NK-92 (cell line): ENCODE results near the gene CDC42BPG.
"Not testable (repeated sequence)": the region's sequence is repeated elsewhere in the genome, so short reads cannot be mapped to it uniquely, and the experiment has no call there.

ENCODE experiments used
- DNase-seq: peaks from one replicate; lab custom pipeline; 2025; ENCODE audit not compliant: unreplicated experiment; lab: John Stamatoyannopoulos, UW

The CDC42BPG gene

DNA sequence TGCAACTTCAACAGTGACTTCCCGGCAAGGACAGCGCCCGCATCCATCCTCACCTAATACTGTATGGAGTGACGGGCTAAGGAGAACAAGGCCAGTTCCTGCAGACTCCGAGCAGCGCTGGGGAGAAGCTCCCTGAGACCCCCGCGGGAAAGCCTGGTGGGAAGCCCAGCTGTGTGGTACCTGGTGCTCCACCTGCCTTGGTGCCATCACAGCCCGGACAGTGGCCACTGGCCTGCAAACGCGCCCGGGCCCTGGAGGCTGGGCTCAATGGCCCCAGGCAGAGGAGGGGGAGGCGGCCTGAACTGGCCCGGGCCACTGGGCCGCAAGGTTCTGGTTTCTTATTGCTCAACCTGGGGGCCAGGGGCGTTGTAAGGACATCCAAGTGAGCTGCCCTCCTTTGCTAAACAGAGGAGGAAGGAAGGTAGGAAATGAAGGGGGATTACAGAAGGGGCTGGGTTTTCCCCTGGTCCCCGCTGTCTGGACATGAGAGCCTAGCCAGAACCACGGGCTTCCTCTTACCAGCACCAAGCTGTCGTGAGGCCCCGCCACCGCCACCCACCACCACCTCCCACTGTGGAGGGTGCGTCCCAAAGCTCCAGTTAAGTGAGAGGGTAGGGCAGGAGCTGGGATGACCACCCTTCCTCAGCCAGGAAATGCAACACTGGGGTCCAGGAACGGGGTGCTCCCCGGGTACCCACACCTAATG, 8.5 kb upstream of the CDC42BPG start:
- DNase-seq, result no peak

DNA sequence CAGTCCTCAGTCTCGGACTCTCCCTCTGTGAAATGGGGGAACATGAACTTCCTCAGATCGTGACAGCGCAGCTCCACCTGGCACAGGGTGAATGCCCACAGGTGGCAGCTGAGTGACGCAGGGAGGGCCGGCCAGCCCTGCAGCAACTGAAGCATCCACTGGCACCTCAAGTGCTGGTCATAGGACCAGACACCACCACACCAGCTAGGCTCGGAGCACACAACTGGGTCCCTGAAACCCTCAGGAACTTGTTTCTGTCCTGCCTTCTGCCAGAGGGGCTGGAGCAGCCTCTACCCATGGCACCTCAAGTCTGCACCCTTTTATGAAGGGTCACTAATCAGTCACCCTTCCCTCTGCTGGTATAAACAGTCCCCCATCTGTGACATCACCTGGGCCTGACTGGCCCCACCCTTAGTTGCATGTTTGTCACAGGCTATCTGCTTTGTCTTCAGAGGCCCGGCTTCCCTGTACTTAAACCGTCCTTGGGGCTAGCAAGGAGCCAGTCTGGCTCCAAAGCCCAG, 7.4 kb upstream of the CDC42BPG start:
- DNase-seq, result no peak

GRCh38 chr11:64850979-64851567, 6.6 kb upstream of the CDC42BPG start:
- DNase-seq, result no peak

DNA sequence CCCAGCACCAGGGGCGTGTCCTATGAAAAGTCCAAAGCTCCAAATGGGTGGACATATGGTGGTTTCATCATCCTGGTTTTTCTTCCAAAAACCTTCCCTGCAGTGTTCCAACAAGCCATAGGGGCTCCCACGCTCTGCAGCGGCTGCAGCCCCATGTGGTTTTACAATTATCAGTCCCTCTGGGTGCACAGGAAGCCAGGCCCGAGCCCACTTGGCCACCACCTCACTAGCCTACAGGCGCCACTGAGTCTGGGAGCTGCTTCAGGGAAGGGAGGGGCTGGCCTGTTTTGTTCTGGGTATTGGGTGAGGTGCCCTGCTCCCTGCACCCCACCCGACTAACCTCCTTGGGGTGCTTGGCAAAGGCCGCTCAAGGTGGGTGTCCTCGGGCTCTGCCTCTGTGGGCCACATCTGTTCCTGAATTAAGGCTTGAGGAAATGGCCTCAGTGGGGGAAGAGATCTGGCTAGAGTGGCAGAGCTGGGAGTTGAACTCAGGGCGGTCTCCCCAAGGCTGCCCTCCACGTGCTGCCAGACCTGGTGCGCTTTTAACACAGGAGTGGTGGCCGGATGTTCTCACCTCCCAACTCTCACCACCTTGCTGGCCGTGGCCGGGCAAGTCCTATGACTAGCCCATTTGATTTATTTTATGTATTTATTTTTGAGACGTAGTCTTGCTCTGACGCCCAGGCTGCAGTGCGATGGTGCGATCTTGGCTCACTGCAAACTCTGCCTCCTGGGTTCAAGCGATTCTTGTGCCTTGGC, 5.3 kb upstream of the CDC42BPG start:
- no peak for DNase-seq

- DNase-seq, result no peak
Observed at GRCh38 chr11:64848826-64849597, 4.6 kb upstream of the CDC42BPG start.

- no peak for DNase-seq
Observed at GRCh38 chr11:64848214-64848825, 3.9 kb upstream of the CDC42BPG start.

DNA sequence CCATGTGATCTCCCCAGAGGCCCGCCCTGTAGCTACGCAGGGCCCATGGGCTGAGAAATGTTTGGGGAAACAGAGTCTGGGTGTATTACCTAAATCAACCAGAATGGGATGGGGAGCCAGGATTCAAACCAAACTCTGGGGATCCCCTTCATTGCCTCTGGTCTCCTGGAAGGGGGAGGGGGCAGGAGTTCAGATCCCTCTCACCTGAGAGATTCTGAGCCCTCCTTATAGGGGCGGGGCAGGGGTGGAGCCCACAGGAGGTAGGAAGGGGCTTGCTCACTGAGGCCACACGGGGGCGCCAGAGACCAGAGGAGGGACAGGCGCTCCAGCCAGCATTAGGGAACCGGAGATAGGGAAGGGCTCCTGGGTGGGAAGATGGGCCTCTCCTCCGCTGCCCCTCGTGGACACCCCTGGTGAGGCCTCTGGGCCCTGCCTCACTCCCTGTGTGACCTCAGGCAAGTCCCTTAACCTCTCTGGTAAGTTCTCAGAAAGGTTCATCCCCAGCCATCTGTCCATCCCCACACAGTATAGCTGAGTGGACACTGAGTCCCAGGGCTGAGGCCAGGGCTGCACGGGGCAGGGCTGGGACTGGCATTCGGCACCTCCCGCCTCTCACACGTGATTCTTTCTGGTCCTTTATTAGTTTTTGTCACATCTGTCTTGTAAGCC, 2.7 kb upstream of the CDC42BPG start:
- DNase-seq, result no peak

DNA sequence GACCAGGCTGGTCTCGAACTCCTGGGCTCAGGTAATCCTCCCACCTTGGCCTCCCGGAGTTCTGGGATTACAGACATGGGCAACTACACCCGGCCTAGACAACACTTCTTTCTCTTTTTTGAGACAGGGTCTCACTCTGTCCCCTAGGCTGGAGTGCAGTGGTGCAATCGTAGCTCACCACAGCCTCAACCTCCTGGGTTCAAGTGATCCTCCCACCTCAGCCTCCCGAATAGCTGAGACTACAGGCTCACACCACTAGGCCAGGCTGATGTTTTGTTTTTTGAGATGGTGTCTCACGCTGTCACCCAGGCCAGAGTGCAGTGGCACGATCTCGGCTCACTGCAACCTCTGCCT, 1.3 kb upstream of the CDC42BPG start:
- not testable (repeated sequence) for DNase-seq

DNA sequence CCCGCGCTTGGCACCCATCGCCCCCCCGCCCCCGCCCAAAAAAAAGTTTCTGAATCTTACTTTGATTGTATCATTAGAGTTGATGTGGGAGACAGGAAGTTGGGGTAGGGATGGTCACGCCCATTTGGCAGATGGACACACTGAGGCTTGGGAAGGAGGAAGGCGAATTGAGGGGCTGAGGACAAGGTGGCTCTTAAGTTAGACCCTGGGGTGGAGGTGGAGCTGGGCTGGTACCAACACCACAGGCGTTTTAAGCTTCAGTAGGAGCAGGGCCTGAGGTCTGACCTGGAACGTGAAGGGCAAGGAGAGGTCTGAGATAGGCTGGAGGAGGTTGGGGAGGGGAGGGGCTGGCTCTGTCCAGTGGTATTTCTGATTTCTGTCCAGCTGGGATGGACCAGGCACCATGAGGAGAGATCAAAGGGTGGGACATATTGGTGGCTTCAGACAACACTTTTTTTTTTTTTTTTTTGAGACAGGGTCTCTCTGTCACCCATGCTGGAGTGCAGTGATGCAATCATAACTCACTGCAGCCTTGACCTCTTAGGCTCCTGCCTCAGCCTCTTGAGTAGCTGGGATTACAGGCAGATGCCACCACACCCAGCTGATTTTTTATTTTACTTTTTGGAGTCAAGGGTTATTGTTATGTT, 799 bp upstream of the CDC42BPG start:
- DNase-seq, result no peak

GRCh38 chr11:64843686-64844329, 645 bp downstream of the CDC42BPG start:
- DNase-seq, result no peak

GRCh38 chr11:64842851-64843685, 1.4 kb downstream of the CDC42BPG start:
- DNase-seq, result no peak

DNA sequence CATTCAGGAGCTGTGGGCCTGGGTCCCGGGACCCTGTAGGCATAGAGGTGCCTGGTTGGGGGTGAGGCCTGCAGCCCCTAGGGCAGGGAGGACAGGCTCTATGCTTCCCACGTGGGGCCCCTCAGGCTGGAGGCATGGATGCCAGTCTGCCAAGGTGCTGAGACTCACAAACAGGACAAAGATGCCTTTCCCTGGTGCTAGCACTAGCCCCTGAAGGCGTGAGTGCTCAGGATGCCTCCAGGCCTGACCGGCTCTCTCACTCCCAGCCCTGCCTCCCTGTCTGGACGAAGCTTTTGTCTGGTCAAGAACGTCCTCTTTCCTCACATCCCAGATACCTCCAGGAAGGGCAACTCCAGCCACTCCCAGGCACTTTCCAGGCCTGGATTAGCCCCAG, 2.1 kb downstream of the CDC42BPG start:
- DNase-seq, result no peak

- no peak for DNase-seq
Observed at GRCh38 chr11:64841592-64842365, 2.7 kb downstream of the CDC42BPG start.

GRCh38 chr11:64839887-64840782, 4.3 kb downstream of the CDC42BPG start:
- no peak for DNase-seq

DNA sequence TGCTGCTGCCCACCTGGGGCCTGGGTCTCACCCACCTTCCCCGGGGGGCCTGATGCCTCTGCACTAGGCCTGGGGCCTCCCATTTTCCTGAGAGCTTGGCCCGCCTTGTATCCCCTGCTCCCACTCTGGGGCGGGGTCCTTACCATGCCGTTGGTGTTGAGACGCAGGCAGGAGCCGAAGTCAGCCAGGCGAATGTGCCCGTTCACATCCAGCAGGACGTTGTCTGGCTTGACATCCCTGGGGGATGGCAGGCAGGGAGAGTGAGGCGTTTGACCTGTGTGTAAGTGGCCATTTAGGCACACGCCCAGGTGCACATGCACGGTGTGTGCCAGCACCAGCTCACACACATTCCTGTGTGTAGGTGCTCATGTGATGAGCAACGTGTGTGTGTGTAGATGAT, 5.1 kb downstream of the CDC42BPG start:
- DNase-seq, result no peak

DNA sequence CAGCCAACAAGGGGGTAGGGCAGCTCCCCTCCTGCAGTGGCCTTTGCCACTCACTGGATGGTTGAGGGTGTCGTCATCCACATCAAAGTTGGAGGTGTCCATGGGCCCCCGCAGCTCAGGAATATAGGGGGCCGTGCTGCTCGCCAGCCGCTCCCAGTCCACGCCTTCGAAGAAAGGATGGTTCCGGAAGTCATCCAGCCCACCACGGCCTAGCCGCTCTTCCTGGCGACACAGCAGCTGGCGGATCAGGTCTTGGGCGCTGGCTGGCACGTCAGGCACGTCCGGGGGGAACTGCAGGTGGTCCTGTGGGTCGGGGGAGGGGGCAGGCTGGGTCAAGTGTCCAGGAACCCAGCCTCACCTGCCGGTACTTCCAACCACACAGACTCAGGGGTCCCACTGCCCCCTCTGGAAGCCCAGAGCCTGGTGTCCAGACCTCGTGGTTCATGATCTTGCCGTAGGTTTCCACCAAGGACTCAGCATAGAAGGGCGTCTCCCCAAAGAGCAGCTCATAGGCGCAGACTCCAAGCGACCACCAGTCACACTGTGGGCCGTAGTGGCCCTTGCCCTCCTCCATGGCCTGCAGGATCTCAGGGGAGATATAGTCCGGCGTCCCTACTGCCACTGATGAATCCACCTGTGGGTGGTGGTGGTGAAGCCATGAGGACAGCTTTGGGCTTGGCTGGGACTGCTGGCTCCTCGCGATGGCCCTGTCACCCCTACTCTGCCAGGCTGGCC, 5.7 kb downstream of the CDC42BPG start:
- no peak for DNase-seq
